Activated naive CD8-positive, alpha-beta T cell treated with anti-CD3 and anti-CD28 coated beads, Interleukin-2, amount 50 U/mL, for 16 hours (primary cell): ENCODE measurements around the gene MICAL3.

Source experiments
- DNase-seq: peaks from one replicate; pipeline ENCODE4 v3.0.0-alpha.2; 2020; ENCODE audit warnings: low read depth, low spot score

The MICAL3 gene

DNA sequence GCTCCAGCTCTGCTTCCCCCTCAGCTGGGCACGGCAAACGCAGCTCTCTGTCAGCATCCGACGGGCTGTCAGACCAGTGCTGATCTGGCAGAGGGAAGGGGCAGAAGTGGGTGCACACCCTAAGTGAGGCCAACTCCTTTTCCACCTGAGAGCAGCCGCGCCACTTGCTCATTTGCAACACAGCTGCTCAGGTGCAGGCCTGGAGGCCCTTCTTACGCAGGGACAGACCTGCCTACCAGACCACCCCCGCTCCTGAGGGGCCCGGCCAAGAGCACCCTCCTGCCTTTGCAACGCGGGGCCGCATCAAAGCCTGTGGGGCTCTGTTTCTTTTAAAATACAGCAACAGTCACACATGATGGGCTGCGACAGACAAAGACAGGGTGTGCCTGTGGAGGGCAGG, 202.3 kb downstream of the MICAL3 start:
- no peak for DNase-seq

- DNase-seq: no peak
These were observed 203.4 kb downstream of the MICAL3 start for GRCh38 chr22:17820879-17821439.

- DNase-seq: no peak
These were observed 205.7 kb downstream of the MICAL3 start for GRCh38 chr22:17818649-17819048.

DNA sequence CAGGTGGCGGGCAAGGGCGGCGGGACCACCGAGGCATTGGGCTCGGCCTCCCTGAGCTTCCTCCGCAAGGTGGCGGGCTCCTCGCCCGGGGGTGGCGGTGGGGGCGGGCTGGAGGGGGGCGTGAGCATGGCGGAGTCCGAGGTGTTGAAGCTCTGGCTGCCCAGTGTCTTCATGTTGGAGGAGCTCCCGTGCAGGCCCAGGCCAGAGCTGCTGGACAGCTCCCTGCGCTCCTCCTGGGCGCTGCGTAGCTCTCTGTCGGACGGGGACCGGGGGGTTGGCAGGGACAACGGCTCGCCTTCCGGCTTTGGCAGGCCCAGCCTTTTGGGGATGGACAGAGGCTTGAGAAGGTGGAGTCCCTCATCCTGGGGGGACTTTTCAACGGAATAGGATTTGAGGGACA, 206.2 kb downstream of the MICAL3 start:
- no peak for DNase-seq

DNA sequence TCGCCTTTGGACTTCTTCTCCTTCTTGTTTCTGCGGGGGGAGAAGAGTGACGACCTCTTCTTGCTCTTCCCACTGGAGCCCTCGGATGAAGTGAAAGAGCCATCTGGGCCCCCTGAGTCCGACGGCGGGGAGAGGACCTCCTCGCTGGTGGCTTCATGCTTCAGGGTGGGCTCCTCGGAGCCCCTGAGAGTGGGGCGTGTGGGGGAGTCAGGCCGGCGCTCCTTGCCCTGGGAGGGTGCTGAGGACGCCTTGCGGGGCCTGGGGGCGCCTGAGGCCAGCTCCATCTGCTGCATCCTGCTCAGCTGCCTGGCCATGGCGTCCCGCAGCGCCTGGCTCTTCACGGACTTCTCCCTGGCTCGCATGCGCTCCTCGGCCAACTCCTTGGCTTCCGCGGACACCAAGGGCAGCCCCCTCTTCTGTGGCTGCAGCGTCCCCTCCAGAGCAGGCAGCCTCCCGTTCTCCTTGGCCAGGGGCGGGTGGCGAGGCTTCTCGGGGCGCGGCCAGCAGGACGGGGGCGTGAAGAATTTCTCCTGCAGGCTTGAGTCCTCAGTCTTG, 206.8 kb downstream of the MICAL3 start:
- no peak for DNase-seq

DNA sequence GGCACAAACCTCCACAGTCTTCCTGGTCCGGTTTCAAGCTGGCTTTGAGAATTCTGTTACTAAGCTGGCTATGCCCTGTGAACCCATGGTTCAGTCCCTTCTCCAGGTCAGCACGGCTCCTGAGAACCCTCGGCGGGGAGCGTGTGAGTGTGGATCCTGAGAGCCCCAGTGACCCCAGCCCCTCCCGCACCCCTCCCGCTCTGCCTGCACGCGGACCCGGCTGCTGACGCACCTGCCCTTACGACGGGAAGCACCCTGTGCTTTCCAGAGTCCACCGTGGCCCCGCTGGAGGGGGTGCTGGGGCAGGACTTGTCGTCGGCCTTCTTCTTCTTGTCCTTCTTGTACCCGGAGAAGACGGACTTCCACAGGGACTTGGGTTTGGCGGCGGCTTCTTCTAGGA, 207.3 kb downstream of the MICAL3 start:
- no peak for DNase-seq

- no peak for DNase-seq
These were observed 207.7 kb downstream of the MICAL3 start for GRCh38 chr22:17816649-17817048.

DNA sequence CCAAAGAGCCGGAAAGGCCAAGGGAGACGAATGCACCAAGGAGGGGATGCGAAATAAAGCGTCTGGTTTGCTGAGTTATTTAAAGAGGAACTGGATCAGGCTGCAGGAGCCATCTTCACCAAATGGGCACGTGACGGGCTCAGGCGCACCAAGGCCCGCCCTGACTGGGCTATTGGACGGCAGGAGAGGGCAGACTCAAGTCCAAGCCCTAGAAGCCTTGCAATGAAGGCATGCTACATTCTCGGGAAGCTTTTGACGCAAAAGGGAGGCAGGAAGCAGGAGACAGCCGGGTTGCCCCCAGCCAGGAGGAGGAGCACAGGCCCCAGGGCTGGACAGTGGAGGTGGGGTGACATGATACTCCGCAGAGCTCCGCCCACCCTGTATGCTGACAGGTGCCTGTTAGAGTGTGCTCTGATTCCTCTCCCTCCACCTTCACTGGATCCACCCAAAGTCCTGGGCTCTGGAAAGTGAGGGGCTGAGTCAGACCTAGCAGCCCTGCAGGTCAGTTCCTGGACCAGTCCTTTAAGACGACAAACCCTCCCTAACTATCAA, 208.6 kb downstream of the MICAL3 start:
- no peak for DNase-seq

DNA sequence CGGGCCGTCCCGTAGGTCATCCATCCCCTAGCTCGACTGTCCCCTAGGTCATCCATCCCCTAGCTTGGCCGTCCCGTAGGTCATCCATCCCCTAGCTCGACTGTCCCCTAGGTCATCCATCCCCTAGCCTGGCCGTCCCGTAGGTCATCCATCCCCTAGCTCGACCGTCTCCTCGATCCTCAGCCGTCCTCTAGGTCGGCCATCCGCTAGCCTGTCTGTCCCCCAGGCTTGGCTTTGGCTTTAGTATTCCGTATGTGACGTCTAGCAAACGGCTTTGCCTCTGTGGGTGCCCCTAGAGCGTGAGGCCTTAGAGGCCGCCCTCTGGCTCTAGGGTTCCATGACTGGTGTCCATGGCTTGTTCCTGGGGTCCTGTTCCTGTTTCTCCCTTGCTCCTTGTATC, 209.5 kb downstream of the MICAL3 start:
- no peak for DNase-seq

DNA sequence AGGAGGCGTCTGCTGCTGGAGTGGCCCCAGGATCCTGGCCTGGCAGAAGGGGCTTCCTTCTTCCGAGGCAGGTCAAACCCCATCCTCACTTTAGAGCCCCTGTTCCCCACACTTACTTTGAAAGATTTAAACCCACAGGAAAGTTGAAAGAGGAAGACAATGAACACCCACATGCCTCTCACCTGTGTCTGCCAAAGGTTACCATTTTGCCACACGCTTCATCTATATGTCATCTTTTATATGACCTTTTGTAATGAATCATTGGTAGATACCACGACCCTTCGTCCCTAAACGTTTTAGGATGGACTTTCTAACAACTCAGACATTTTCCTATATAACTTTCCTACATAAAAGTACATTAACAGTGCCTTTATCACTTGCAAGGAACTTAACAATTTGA, 210.3 kb downstream of the MICAL3 start:
- DNase-seq: no peak

- DNase-seq: no peak
These were observed 213.2 kb downstream of the MICAL3 start for GRCh38 chr22:17811119-17811518.

GRCh38 chr22:17810570-17811116, 213.7 kb downstream of the MICAL3 start:
- no peak for DNase-seq

GRCh38 chr22:17808693-17809403, 215.5 kb downstream of the MICAL3 start:
- DNase-seq: no peak

GRCh38 chr22:17807578-17808410, 216.6 kb downstream of the MICAL3 start:
- DNase-seq: no peak

- no peak for DNase-seq
These were observed 217.3 kb downstream of the MICAL3 start for GRCh38 chr22:17807086-17807485.

GRCh38 chr22:17806437-17806836, 217.9 kb downstream of the MICAL3 start:
- no peak for DNase-seq

- DNase-seq: no peak
These were observed 219.9 kb downstream of the MICAL3 start for GRCh38 chr22:17804331-17805080.

- no peak for DNase-seq
These were observed 220.6 kb downstream of the MICAL3 start for GRCh38 chr22:17803609-17804270.

DNA sequence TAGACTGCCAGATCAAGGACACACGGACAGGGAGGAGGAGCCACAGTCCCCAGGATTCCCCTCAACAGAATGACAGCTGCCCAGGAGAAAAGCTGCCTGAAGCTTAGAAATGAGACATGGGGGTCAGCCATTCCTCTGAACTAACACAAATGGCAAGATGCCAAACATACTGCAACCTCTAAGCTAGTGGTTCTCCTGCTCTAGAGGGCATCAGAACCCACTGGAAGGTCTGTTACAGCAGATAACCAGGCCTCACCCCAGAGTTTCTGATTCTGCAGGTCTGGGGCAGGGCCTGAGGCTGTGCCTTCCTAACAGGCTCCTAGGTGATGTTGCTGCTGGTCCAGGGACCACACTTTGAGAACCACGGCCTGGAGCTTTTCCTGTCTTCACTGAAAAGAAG, 221.5 kb downstream of the MICAL3 start:
- no peak for DNase-seq

DNA sequence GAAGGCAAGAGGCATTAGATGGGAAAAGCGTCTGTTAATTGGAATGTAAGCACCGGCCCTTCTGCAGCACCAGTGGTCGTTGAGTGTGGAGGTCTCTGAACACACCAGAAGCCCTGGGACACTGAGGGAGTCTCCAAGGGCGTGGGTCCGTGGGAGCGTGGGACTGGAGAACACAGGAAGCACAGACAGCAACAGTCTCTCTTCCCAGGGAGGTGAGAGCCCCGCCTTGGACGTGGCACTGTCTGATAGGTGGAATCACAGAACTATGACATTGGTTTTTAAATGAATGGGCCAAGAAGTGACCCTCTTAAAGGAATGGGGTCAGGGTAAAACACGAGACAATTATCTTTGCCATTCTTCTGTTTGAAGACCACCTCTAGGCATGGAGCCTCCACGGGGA, 221.9 kb downstream of the MICAL3 start:
- DNase-seq: no peak
